Memory B cell (primary cell): ENCODE data around the gene CD37.
"Not testable (repeated sequence)": the region's sequence is repeated elsewhere in the genome, so short reads cannot be mapped to it uniquely, and the experiment has no call there.

Experiments used
- ATAC-seq: fragments of 150-1000 bp; cut with Tn5 transposase; 2 replicates; pipeline ENCODE4 v1.10.0; 2021; ENCODE audit warnings: low read depth, mild to moderate bottlenecking, moderate library complexity
- DNase-seq, 2 donors: peaks; one replicate each; pipeline ENCODE4 v3.0.0; 2022; ENCODE audit warnings: low spot score in 2 of 2
- H3K27ac Mint-ChIP-seq: one replicate; pipeline ENCODE4 v1.8.0; 2022; ENCODE audit warnings: mild to moderate bottlenecking, moderate library complexity, mixed read lengths
- H3K27me3 Mint-ChIP-seq: one replicate; pipeline ENCODE4 v1.8.0; 2022; ENCODE audit warnings: mixed read lengths
- H3K36me3 Mint-ChIP-seq: one replicate; pipeline ENCODE4 v1.8.0; 2022; ENCODE audit warnings: mild to moderate bottlenecking, mixed read lengths
- H3K4me1 Mint-ChIP-seq: one replicate; pipeline ENCODE4 v1.8.0; 2022; ENCODE audit warnings: mixed read lengths
- H3K4me3 Mint-ChIP-seq: one replicate; pipeline ENCODE4 v1.8.0; 2022; ENCODE audit warnings: mild to moderate bottlenecking, moderate library complexity, mixed read lengths
- H3K9me3 Mint-ChIP-seq: one replicate; pipeline ENCODE4 v1.8.0; 2022; ENCODE audit warnings: mixed read lengths

The CD37 gene, protein sequence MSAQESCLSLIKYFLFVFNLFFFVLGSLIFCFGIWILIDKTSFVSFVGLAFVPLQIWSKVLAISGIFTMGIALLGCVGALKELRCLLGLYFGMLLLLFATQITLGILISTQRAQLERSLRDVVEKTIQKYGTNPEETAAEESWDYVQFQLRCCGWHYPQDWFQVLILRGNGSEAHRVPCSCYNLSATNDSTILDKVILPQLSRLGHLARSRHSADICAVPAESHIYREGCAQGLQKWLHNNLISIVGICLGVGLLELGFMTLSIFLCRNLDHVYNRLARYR

GRCh38 chr19:49335071-49335783 is at the start of gene CD37:
Gene CD37 (plus strand): TSS chr19:49335406. CDS start chr19:49335541, 135 bp downstream.
- peak; percentile 63 to 70 for DNase-seq
- peak within 1 kb of the TSS; percentile 98 for H3K27ac Mint-ChIP-seq
- ATAC-seq: peak; percentile 35
- peak within 1 kb of the TSS; percentile 96 for H3K4me3 Mint-ChIP-seq
- H3K27me3 Mint-ChIP-seq: no peaks in the 10 kb centered on the region
- peaks cover 40% of the 10 kb centered on the region for H3K36me3 Mint-ChIP-seq
- H3K4me1 Mint-ChIP-seq: peaks cover 58% of the 10 kb centered on the region
- peaks cover 5% of the 10 kb centered on the region for H3K9me3 Mint-ChIP-seq

- ATAC-seq (no peak), DNase-seq (no peak)
- Mint-ChIP-seq H3K36me3 (peaks cover 2% of the 10 kb centered on the region), H3K9me3 (peaks cover 1% of the 10 kb centered on the region), H3K27me3 (no peaks in the 10 kb centered on the region), H3K4me1 (peaks cover 3% of the 10 kb centered on the region), H3K4me3 (no peak overlapping the region), H3K27ac (no peak overlapping the region)
Measured at GRCh38 chr19:49287141-49287770, 48.0 kb upstream of the CD37 start.

DNA sequence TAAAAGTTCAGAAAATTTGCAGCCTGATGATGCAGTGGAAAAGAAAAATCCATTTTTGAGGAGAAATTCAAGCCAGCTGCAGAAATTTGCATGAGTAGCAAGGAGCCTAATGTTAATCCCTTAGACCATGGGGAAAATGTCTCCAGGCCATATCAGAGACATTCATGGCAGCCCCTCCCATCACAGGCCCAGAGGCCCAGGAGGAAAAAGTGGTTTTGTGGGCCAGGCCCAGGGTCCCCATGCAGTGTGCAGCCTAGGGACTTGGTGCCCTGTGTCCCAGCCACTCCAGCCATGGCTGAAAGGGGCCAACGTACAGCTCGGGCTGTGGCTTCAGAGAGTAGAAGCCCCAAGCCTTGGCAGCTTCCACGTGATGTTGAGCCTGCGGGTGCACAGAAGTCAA is 47.0 kb upstream of the CD37 start:
- H3K9me3 Mint-ChIP-seq, ATAC-seq, H3K27ac Mint-ChIP-seq, H3K27me3 Mint-ChIP-seq, H3K4me3 Mint-ChIP-seq, H3K4me1 Mint-ChIP-seq, H3K36me3 Mint-ChIP-seq, DNase-seq: not testable (repeated sequence)

DNA sequence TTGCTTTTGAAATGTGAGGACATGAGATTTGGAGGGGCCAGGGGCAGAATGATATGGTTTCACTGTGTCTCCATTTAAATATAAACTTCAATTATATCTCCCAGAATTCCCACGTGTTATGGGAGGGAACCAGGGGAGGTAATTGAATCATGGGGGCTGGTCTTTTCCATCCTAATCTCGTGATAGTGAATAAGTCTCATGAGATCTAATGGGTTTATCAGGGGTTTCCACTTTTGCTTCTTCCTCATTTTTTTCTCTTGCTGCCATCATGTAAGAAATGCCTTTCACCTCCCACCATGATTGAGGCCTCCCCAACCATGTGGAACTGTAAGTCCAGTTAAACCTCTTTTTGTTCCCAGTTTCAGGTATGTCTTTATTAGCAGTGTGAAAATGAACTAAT is 45.9 kb upstream of the CD37 start:
- H3K9me3 Mint-ChIP-seq, H3K27me3 Mint-ChIP-seq, ATAC-seq, H3K36me3 Mint-ChIP-seq, DNase-seq, H3K4me3 Mint-ChIP-seq, H3K27ac Mint-ChIP-seq, H3K4me1 Mint-ChIP-seq: not testable (repeated sequence)

GRCh38 chr19:49290517-49290916 is 44.7 kb upstream of the CD37 start:
- ATAC-seq (no peak), DNase-seq (no peak)
- H3K36me3 Mint-ChIP-seq: peaks cover 2% of the 10 kb centered on the region
- H3K27me3 Mint-ChIP-seq: no peaks in the 10 kb centered on the region
- no peak overlapping the region for H3K27ac Mint-ChIP-seq
- no peaks in the 10 kb centered on the region for H3K4me1 Mint-ChIP-seq
- H3K9me3 Mint-ChIP-seq: peaks cover 1% of the 10 kb centered on the region
- no peak overlapping the region for H3K4me3 Mint-ChIP-seq

- Mint-ChIP-seq H3K4me3 (no peak overlapping the region), H3K27ac (no peak overlapping the region)
Measured at GRCh38 chr19:49294401-49294800, 40.8 kb upstream of the CD37 start.

DNA sequence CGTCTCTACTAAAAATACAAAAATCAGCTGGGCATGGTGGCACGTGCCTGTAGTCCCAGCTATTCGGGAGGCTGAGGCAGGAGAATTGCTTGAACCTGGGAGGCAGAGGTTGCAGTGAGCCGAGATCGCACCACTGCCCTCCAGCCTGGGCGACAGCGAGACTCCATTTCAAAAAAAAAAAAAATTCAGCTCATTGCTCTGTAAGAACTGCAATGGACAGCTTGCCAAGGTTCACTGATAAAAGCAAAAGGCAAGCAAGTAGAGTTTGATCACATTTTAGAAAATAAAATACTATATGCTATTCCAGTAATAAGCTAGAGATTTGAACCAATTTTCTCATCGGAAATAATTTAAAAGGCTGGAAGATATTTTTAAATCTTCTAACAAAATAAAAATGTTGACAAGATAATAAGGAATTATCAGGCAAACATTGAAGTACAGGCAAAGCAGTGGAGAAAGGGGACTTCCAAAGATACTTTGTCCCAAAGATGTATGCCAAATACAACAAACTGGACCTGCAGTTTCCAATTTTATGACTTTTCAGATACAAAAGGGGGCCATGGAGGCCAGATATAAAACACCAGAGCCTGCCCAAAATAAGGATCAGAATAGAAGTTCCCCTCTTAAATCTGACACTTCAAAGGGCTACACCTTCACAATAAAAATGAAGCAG is 39.9 kb upstream of the CD37 start:
- Mint-ChIP-seq H3K4me1 (peaks cover 1% of the 10 kb centered on the region), H3K4me3 (no peak overlapping the region), H3K9me3 (no peaks in the 10 kb centered on the region), H3K36me3 (peaks cover 7% of the 10 kb centered on the region), H3K27me3 (no peaks in the 10 kb centered on the region), H3K27ac (no peak overlapping the region)
- DNase-seq: no peak
- ATAC-seq: no peak

More at GRCh38 chr19:49294401-49294800, 40.8 kb upstream of the CD37 start:
- H3K27me3 Mint-ChIP-seq: no peaks in the 10 kb centered on the region
- no peaks in the 10 kb centered on the region for H3K4me1 Mint-ChIP-seq
- ATAC-seq: no peak
- no peaks in the 10 kb centered on the region for H3K9me3 Mint-ChIP-seq
- no peak for DNase-seq
- peaks cover 7% of the 10 kb centered on the region for H3K36me3 Mint-ChIP-seq

GRCh38 chr19:49297403-49297802 is 37.8 kb upstream of the CD37 start:
- peaks cover 12% of the 10 kb centered on the region for H3K4me1 Mint-ChIP-seq
- peaks cover 9% of the 10 kb centered on the region for H3K36me3 Mint-ChIP-seq
- ATAC-seq (no peak), DNase-seq (no peak)
- H3K27me3 Mint-ChIP-seq: no peaks in the 10 kb centered on the region
- no peak overlapping the region for H3K27ac Mint-ChIP-seq
- H3K9me3 Mint-ChIP-seq: no peaks in the 10 kb centered on the region
- H3K4me3 Mint-ChIP-seq: no peak overlapping the region

- not testable (repeated sequence) for H3K27me3 Mint-ChIP-seq, H3K9me3 Mint-ChIP-seq, H3K4me3 Mint-ChIP-seq, DNase-seq, H3K27ac Mint-ChIP-seq, ATAC-seq
- H3K4me1 Mint-ChIP-seq: peaks cover 14% of the 10 kb centered on the region
- peaks cover 13% of the 10 kb centered on the region for H3K36me3 Mint-ChIP-seq
Measured at GRCh38 chr19:49298653-49299052, 36.6 kb upstream of the CD37 start.

- ATAC-seq (peak; percentile 100), DNase-seq (peak; percentile 82 to 83)
- Mint-ChIP-seq H3K27me3 (no peaks in the 10 kb centered on the region), H3K9me3 (peaks cover 5% of the 10 kb centered on the region), H3K4me1 (peaks cover 16% of the 10 kb centered on the region), H3K36me3 (peaks cover 19% of the 10 kb centered on the region), H3K4me3 (peak overlapping the region; percentile 68), H3K27ac (no peak overlapping the region)
Measured at GRCh38 chr19:49301165-49301865, 33.9 kb upstream of the CD37 start.

- H3K36me3 Mint-ChIP-seq: peaks cover 19% of the 10 kb centered on the region
- peaks cover 5% of the 10 kb centered on the region for H3K9me3 Mint-ChIP-seq
- peak overlapping the region; percentile 11 for H3K4me3 Mint-ChIP-seq
- no peaks in the 10 kb centered on the region for H3K27me3 Mint-ChIP-seq
- ATAC-seq (no peak), DNase-seq (no peak)
- peaks cover 19% of the 10 kb centered on the region for H3K4me1 Mint-ChIP-seq
- H3K27ac Mint-ChIP-seq: no peak overlapping the region
Measured at GRCh38 chr19:49301866-49302252, 33.3 kb upstream of the CD37 start.

DNA sequence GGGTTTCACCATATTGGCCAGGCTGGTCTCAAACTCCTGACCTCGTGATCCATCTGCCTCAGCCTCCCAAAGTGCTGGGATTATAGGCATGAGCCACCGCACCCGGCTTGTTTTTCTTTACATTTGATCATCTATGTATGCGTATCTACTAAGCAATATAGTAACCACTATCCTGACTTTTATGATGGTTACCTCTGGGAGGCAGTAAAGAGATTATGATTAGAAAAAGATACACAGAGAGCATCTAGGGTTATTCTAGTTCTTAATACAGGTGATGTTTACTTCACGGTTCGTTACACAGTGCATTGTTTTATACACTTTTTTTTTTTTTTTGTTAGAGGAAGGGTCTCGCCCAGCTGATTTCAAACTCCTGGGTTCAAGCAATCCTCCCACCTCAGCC is 28.5 kb upstream of the CD37 start:
- DNase-seq: peak in 1 of 2 donors; percentile 32

DNA sequence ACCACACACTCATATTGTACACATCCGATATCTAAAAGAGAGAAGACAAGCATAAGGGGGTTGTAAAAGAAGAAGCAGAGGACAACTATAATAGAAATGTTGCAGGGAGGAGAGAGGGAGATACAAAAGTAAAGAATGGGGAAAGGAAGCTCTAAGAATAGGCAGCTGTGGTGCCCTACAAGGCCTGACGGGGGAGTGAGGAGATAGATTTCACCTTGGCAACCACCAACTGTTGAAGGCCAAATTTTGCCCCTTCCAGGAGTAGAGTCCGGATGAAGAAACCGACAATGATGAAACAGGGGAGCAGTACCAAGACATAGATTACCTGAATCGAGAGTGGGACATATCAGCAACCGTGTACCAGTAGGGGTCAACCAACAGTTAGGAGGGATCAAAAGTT is 26.1 kb upstream of the CD37 start:
- peaks cover 27% of the 10 kb centered on the region for H3K36me3 Mint-ChIP-seq

More for the DNA sequence above, 28.5 kb upstream of the CD37 start:
- Mint-ChIP-seq H3K36me3 (peaks cover 33% of the 10 kb centered on the region), H3K4me1 (peaks cover 24% of the 10 kb centered on the region), H3K27ac (peak overlapping the region; percentile 41)
- not testable (repeated sequence) for H3K4me3 Mint-ChIP-seq, H3K27me3 Mint-ChIP-seq, H3K9me3 Mint-ChIP-seq
- peak; percentile 96 for ATAC-seq

More for the DNA sequence above, 26.1 kb upstream of the CD37 start:
- H3K27me3 Mint-ChIP-seq: no peaks in the 10 kb centered on the region
- peak overlapping the region; percentile 82 for H3K27ac Mint-ChIP-seq
- ATAC-seq (no peak), DNase-seq (no peak)
- no peaks in the 10 kb centered on the region for H3K9me3 Mint-ChIP-seq
- no peak overlapping the region for H3K4me3 Mint-ChIP-seq
- peaks cover 20% of the 10 kb centered on the region for H3K4me1 Mint-ChIP-seq
